Measurements from ENCODE around the gene WBP1.

WBP1 gene

GRCh38 chr2:74501335-74502071 lies 43.3 kb downstream of the WBP1 start:
- Histone ChIP-seq H3K36me3 (ENCODE audit: low read depth) (peaks cover 18% of the 10 kb centered on the region), H3K4me1 (ENCODE audit: insufficient read depth, poor library complexity, severe bottlenecking) (peaks cover 13% of the 10 kb centered on the region), H3K27me3 (ENCODE audit: insufficient read depth, poor library complexity, severe bottlenecking) (peaks cover 14% of the 10 kb centered on the region), H3K27ac (ENCODE audit: poor library complexity, severe bottlenecking) (no peak overlapping the region), H3K9me3 (ENCODE audit: severe bottlenecking) (no peaks in the 10 kb centered on the region), H3K4me3 (ENCODE audit: severe bottlenecking) (no peak overlapping the region)
- DNase-seq (ENCODE audit: low spot score) (no peak), ATAC-seq (ENCODE audit: low read depth) (no peak)
- TF ChIP-seq CTCF (IDR thresholded peaks at IDR 0.05; ENCODE audit: poor library complexity, severe bottlenecking) = no peak

GRCh38 chr2:74502147-74502719 lies 44.0 kb downstream of the WBP1 start:
- TF ChIP-seq CTCF (IDR thresholded peaks at IDR 0.05; ENCODE audit: poor library complexity, severe bottlenecking) = no peak
- no peaks in the 10 kb centered on the region for H3K9me3 ChIP-seq (ENCODE audit: severe bottlenecking)
- no peak overlapping the region for H3K27ac ChIP-seq (ENCODE audit: poor library complexity, severe bottlenecking)
- peaks cover 13% of the 10 kb centered on the region for H3K4me1 ChIP-seq (ENCODE audit: insufficient read depth, poor library complexity, severe bottlenecking)
- no peak overlapping the region for H3K4me3 ChIP-seq (ENCODE audit: severe bottlenecking)
- peaks cover 19% of the 10 kb centered on the region for H3K36me3 ChIP-seq (ENCODE audit: low read depth)
- ATAC-seq (ENCODE audit: low read depth) (no peak), DNase-seq (ENCODE audit: low spot score) (no peak)
- peaks cover 14% of the 10 kb centered on the region for H3K27me3 ChIP-seq (ENCODE audit: insufficient read depth, poor library complexity, severe bottlenecking)

DNA sequence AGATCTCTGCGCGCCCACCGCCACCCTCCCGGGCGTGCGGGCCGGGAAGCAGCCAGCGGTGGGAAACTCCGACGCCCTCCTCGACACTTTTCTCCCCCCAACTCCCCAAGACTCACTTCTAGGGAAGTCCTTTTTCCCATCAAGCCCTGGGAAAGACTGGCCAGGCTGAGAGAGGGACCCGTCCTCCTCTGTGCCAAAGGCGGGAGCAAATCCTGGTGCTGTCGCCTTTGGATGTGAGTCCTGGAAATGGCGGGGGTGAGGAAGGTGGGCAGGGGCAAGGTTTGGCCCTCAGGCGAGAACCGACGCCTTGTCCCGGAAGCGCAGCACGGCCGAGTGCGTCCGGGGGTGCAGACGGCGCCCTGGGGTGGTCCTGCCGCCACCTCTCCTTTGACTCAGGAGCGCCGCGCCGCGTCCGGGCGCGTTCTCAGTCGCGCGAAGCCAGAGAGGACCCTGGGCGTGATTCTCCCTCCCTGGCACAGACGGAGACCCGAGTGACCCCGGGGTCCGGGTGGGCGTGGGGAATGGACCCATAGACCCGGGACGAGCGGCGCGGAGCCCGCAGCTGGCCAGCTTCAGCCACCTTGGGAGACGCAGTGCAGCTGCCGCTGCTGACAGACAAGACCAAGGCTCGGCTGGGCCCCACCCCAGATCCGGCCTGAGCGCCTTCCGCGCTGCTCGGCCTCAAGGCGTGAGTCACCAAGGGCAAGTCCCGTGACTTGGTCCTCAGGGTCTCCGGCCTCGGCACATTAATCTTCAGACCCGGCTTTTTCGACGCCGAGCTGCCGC lies 44.7 kb downstream of the WBP1 start:
- H3K9me3 ChIP-seq (ENCODE audit: severe bottlenecking) = no peaks in the 10 kb centered on the region
- DNase-seq (ENCODE audit: low spot score) (peak; percentile 78), ATAC-seq (ENCODE audit: low read depth) (peak; percentile 48)
- peaks cover 13% of the 10 kb centered on the region for H3K4me1 ChIP-seq (ENCODE audit: insufficient read depth, poor library complexity, severe bottlenecking)
- peak overlapping the region; percentile 25 for H3K4me3 ChIP-seq (ENCODE audit: severe bottlenecking)
- H3K27ac ChIP-seq (ENCODE audit: poor library complexity, severe bottlenecking) = peak overlapping the region; percentile 5
- H3K36me3 ChIP-seq (ENCODE audit: low read depth) = peaks cover 19% of the 10 kb centered on the region
- H3K27me3 ChIP-seq (ENCODE audit: insufficient read depth, poor library complexity, severe bottlenecking) = peaks cover 14% of the 10 kb centered on the region
- TF ChIP-seq CTCF (IDR thresholded peaks at IDR 0.05; ENCODE audit: poor library complexity, severe bottlenecking) = peak; percentile 40

GRCh38 chr2:74503506-74504475 lies 45.6 kb downstream of the WBP1 start:
- H3K27me3 ChIP-seq (ENCODE audit: insufficient read depth, poor library complexity, severe bottlenecking) = peaks cover 12% of the 10 kb centered on the region
- H3K27ac ChIP-seq (ENCODE audit: poor library complexity, severe bottlenecking) = peak overlapping the region; percentile 17
- peak; percentile 41 for DNase-seq (ENCODE audit: low spot score)
- TF ChIP-seq CTCF (IDR thresholded peaks at IDR 0.05; ENCODE audit: poor library complexity, severe bottlenecking) = peak; percentile 1
- H3K36me3 ChIP-seq (ENCODE audit: low read depth) = peaks cover 19% of the 10 kb centered on the region
- no peak for ATAC-seq (ENCODE audit: low read depth)
- no peaks in the 10 kb centered on the region for H3K9me3 ChIP-seq (ENCODE audit: severe bottlenecking)
- peaks cover 9% of the 10 kb centered on the region for H3K4me1 ChIP-seq (ENCODE audit: insufficient read depth, poor library complexity, severe bottlenecking)
- H3K4me3 ChIP-seq (ENCODE audit: severe bottlenecking) = peak overlapping the region; percentile 25
